HS-5 (cell line): ENCODE measurements around the gene OR6C65.

Experiments
- DNase-seq: peaks from one replicate; pipeline ENCODE4 v3.0.0-alpha.2; 2012; ENCODE audit warnings: low read depth

OR6C65 gene

DNA sequence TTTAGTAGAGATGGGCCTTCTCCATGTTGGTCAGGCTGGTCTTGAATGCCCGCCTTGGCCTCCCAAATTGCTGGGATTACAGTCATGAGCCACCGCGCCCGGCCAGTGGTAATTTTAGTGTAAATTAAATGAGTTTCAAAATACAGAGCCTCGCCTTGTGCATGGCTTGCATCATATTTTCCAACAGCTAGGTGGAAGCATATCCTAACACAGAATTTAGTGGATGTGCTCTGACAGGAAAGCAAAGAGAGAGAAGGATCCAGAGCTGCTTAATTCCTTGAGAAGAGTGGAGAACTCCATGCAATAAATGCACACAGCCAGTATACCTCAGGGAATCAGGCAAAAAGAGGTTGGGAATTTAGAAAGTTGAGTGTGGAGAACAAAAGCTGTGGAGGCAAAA lies 46.0 kb downstream of the OR6C65 start:
- DNase-seq, result no peak

DNA sequence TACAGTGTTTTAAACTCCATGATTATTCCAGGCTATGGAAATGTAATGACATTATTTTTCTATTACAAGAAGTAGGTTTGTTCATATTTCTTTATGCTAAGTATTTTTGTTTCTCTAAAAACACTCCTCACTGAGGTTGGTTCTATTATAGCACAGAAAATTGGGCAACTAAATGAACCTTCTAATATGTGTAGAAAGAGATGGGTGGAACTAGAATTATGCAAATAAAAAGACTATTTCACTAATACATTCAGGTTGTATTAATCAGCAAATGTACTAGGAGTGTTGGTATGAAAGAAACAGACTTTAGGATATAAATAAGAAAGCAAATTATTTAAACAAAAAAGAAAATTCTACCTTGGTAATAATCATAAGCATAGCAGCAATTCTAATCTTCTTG lies 48.5 kb downstream of the OR6C65 start:
- no peak for DNase-seq
